ENCODE data around the gene PPL.

Gene PPL

GRCh38 chr16:4886151-4886550 lies 50.8 kb downstream of the PPL start:
- FAIRE-seq (no peak), DNase-seq (ENCODE audit: insufficient read length, low spot score) (no peak)
- no peak for TF ChIP-seq CTCF (IDR thresholded peaks at IDR 0.05; ENCODE audit: insufficient read depth, missing control alignments)

GRCh38 chr16:4884972-4885874 lies 51.7 kb downstream of the PPL start:
- FAIRE-seq (no peak), DNase-seq (ENCODE audit: insufficient read length, low spot score) (no peak)
- TF ChIP-seq CTCF (IDR thresholded peaks at IDR 0.05; ENCODE audit: insufficient read depth, missing control alignments): no peak

- TF ChIP-seq CTCF (IDR thresholded peaks at IDR 0.05; ENCODE audit: insufficient read depth, missing control alignments): no peak
- FAIRE-seq: no peak
- DNase-seq (ENCODE audit: insufficient read length, low spot score): no peak
Observed at GRCh38 chr16:4884209-4884608, 52.7 kb downstream of the PPL start.

- DNase-seq (ENCODE audit: insufficient read length, low spot score) (no peak), FAIRE-seq (no peak)
- no peak for TF ChIP-seq CTCF (IDR thresholded peaks at IDR 0.05; ENCODE audit: insufficient read depth, missing control alignments)
Observed at GRCh38 chr16:4883501-4883900, 53.4 kb downstream of the PPL start.

- no peak for FAIRE-seq
- no peak for DNase-seq (ENCODE audit: insufficient read length, low spot score)
- TF ChIP-seq CTCF (IDR thresholded peaks at IDR 0.05; ENCODE audit: insufficient read depth, missing control alignments): no peak
Observed at GRCh38 chr16:4882633-4883285, 54.2 kb downstream of the PPL start.

- FAIRE-seq: no peak
Observed at GRCh38 chr16:4882000-4882632, 54.8 kb downstream of the PPL start.

More at GRCh38 chr16:4882000-4882632, 54.8 kb downstream of the PPL start:
- TF ChIP-seq CTCF (IDR thresholded peaks at IDR 0.05; ENCODE audit: insufficient read depth, missing control alignments): no peak
- DNase-seq (ENCODE audit: insufficient read length, low spot score): no peak

All from D721Med (cell line).